HG02763 (cell line): Measurements from ENCODE around the gene FMNL2.

Experiments used
- ATAC-seq: cut with Tn5 transposase; IDR thresholded peaks from one replicate; pipeline ENCODE4 v1.9.1; 2021; ENCODE audit warnings: mild to moderate bottlenecking, moderate library complexity; ENCODE audit not compliant: unreplicated experiment

The FMNL2 gene

GRCh38 chr2:152569186-152569585, 234.2 kb downstream of the FMNL2 start:
- ATAC-seq, result no peak

- no peak for ATAC-seq
Measured at GRCh38 chr2:152571048-152571766, 236.2 kb downstream of the FMNL2 start.

GRCh38 chr2:152572031-152572430, 237.1 kb downstream of the FMNL2 start:
- no peak for ATAC-seq

- ATAC-seq, result peak; percentile 89
Measured at GRCh38 chr2:152573168-152573567, 238.2 kb downstream of the FMNL2 start.

GRCh38 chr2:152577579-152577978, 242.6 kb downstream of the FMNL2 start:
- ATAC-seq, result no peak

GRCh38 chr2:152578573-152578972, 243.6 kb downstream of the FMNL2 start:
- no peak for ATAC-seq

GRCh38 chr2:152580714-152581113, 245.7 kb downstream of the FMNL2 start:
- ATAC-seq, result no peak

GRCh38 chr2:152581360-152581759, 246.4 kb downstream of the FMNL2 start:
- ATAC-seq, result no peak

GRCh38 chr2:152582081-152582480, 247.1 kb downstream of the FMNL2 start:
- ATAC-seq, result no peak

GRCh38 chr2:152583512-152584229, 248.7 kb downstream of the FMNL2 start:
- no peak for ATAC-seq

GRCh38 chr2:152584301-152584700, 249.3 kb downstream of the FMNL2 start:
- ATAC-seq, result no peak

GRCh38 chr2:152585830-152586484, 251.0 kb downstream of the FMNL2 start:
- ATAC-seq, result no peak

GRCh38 chr2:152587187-152587947, 252.4 kb downstream of the FMNL2 start:
- ATAC-seq, result no peak

GRCh38 chr2:152588998-152589397, 254.0 kb downstream of the FMNL2 start:
- no peak for ATAC-seq

- ATAC-seq, result peak; percentile 72
Measured at GRCh38 chr2:152594022-152594766, 259.2 kb downstream of the FMNL2 start.

- no peak for ATAC-seq
Measured at GRCh38 chr2:152594792-152595191, 259.8 kb downstream of the FMNL2 start.

- ATAC-seq, result no peak
Measured at GRCh38 chr2:152598975-152599759, 264.2 kb downstream of the FMNL2 start.

- ATAC-seq, result no peak
Measured at GRCh38 chr2:152600051-152600657, 265.2 kb downstream of the FMNL2 start.

- ATAC-seq, result no peak
Measured at GRCh38 chr2:152600697-152601096, 265.7 kb downstream of the FMNL2 start.
